ENCODE results near the gene TK1.

The TK1 gene

DNA sequence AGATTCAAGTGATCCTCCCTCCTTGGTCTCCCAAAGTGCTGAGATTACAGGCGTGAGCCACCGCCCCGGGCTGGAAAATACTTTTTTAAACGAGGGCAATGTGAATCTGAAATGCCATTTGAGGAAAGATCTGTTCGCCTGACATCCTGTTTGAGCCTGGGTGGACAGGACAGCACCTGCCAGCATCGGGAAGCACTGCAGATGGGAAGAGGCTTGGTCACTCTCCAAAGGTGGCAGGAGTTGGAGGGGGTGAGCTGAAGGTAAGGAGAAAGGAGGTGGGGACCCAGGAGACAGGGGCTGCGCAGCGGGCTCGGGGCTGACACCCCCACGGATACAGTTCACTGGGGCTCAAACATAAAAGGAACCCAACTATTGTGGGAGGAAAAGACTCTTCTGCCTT, 23.3 kb upstream of the TK1 start:
- no peak for DNase-seq (ENCODE audit: low read depth)
- TF ChIP-seq, protein P1, sequence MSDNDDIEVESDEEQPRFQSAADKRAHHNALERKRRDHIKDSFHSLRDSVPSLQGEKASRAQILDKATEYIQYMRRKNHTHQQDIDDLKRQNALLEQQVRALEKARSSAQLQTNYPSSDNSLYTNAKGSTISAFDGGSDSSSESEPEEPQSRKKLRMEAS (IDR thresholded peaks at IDR 0.05; ENCODE audit: low read depth, low read length), result no peak
- TF ChIP-seq MYC (IDR thresholded peaks at IDR 0.05; ENCODE audit: low read depth, low read length), result no peak
- TF ChIP-seq POLR2A (IDR thresholded peaks at IDR 0.05; ENCODE audit: extremely low read depth, insufficient read length), result no peak
- TF ChIP-seq, protein P2, sequence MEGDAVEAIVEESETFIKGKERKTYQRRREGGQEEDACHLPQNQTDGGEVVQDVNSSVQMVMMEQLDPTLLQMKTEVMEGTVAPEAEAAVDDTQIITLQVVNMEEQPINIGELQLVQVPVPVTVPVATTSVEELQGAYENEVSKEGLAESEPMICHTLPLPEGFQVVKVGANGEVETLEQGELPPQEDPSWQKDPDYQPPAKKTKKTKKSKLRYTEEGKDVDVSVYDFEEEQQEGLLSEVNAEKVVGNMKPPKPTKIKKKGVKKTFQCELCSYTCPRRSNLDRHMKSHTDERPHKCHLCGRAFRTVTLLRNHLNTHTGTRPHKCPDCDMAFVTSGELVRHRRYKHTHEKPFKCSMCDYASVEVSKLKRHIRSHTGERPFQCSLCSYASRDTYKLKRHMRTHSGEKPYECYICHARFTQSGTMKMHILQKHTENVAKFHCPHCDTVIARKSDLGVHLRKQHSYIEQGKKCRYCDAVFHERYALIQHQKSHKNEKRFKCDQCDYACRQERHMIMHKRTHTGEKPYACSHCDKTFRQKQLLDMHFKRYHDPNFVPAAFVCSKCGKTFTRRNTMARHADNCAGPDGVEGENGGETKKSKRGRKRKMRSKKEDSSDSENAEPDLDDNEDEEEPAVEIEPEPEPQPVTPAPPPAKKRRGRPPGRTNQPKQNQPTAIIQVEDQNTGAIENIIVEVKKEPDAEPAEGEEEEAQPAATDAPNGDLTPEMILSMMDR (IDR thresholded peaks at IDR 0.05; ENCODE audit: low read depth, low read length), result no peak
- no peak overlapping the region for H3K4me3 ChIP-seq (ENCODE audit: low read depth, low read length)

DNA sequence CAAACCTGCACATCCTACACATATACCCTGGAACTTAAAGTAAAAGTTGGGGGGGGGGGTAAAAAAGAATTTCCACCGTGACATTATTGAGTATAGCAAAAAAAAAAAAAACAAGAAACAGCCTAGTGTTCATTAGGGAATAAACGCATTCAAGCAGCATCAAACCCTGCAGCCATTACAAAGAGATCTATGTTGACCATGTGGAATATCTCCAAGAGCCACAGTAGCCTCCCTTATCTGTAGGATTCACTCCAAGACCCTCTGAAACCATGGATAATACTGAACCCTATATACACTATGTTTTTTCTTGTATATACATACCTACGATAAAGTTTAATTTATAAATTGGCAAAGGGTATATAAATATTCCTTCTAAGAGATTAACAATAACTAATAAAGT, 21.6 kb upstream of the TK1 start:
- TF ChIP-seq, protein P1 (IDR thresholded peaks at IDR 0.05; ENCODE audit: low read depth, low read length), result no peak
- TF ChIP-seq, protein P2 (IDR thresholded peaks at IDR 0.05; ENCODE audit: low read depth, low read length), result no peak
- no peak for DNase-seq (ENCODE audit: low read depth)
- H3K4me3 ChIP-seq (ENCODE audit: low read depth, low read length), result no peak overlapping the region

DNA sequence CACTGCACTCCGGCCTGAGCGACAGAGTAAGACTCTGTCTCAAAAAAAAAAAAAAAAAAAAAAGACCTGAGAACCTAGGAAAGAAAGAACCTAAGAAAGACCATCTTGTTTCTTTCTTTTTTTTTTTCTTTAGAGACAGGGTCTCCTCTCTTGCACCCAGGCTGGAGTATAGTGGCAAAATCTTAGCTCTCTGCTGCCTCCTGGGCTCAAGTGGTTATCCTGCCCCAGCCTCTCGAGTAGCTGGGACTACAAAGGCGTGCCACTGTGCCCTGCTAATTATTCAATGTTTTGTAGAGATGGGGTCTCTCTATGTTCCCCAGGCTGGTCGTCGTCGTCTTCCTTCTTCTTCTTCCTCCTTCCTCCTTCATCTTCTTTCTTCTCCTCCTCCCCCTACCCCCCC, 19.4 kb upstream of the TK1 start:
- H3K4me3 ChIP-seq (ENCODE audit: low read depth, low read length), result no peak overlapping the region
- DNase-seq (ENCODE audit: low read depth), result no peak
- TF ChIP-seq, protein P2 (IDR thresholded peaks at IDR 0.05; ENCODE audit: low read depth, low read length), result no peak
- no peak for TF ChIP-seq MYC (IDR thresholded peaks at IDR 0.05; ENCODE audit: low read depth, low read length)
- TF ChIP-seq, protein P1 (IDR thresholded peaks at IDR 0.05; ENCODE audit: low read depth, low read length), result no peak
- TF ChIP-seq POLR2A (IDR thresholded peaks at IDR 0.05; ENCODE audit: extremely low read depth, insufficient read length), result no peak

DNA sequence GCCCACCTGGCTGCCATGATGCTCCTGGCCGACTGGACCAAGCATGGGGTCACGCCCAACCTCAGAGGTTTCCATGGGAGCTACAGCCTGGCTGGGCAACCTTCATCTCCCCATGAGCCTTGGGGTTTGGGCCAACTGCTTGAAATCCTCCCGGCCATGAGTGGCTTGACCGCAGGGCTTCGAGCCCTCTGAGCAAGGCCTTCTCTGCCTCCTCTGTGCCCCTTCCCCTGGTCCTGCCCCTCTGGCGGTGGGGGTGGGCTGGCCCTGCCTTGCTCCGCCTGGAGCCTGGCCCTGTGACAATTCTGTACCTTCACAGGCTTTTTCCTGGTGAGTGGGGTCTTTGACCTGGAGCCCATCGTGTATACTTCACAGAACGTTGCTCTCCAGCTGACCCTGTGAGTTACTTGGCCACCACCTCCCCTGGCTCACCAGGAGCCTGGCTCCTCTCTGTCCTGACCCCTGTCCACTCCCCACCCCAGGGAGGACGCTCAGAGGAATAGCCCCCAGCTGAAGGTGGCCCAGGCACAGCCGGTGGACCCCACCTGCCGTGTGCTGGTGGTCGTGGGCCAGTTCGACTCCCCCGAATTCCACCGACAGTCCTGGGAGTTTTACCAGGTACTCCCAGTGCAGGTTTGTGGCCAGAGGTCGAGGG, 18.4 kb upstream of the TK1 start:
- DNase-seq (ENCODE audit: low read depth), result no peak
- TF ChIP-seq POLR2A (IDR thresholded peaks at IDR 0.05; ENCODE audit: extremely low read depth, insufficient read length) (no peak), MYC (IDR thresholded peaks at IDR 0.05; ENCODE audit: low read depth, low read length) (no peak)
- TF ChIP-seq, protein P2 (IDR thresholded peaks at IDR 0.05; ENCODE audit: low read depth, low read length), result no peak
- TF ChIP-seq, protein P1 (IDR thresholded peaks at IDR 0.05; ENCODE audit: low read depth, low read length), result no peak

DNA sequence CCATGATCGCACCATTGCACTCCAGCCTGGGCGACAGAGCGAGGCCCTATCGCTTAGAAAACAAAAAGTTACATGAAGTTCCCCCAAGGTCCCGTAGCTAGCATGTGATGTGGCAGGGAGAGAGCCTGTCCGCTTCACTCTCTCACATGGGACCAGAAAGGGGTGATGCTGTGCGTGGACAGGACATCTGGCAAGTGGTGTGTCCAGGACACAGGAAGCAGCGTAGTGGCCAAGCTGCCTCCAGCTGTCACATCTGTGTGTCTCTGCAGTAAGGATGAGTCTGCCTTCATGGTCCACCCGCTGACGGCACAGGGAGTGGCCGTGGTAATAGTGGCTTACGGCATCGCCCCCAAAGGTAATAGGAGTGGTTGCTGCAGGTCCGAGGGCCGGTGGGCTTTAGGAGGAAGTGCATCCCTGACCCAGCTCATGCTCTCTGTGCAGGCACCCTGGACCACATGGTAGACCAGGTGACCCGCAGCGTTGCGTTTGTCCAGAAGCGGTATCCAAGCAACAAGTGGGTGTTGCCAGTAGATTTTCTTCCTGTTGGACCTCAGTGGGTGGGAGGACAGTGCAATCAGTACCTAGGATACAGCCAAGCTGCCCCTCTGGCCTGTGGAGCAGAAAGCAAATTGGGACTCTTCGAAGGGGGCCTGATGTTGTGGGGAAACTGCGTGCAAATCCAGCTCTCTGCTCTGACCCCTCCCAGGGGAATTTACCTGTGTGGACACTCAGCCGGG, 17.7 kb upstream of the TK1 start:
- no peak overlapping the region for H3K4me3 ChIP-seq (ENCODE audit: low read depth, low read length)
- no peak for DNase-seq (ENCODE audit: low read depth)
- TF ChIP-seq MYC (IDR thresholded peaks at IDR 0.05; ENCODE audit: low read depth, low read length) (no peak), POLR2A (IDR thresholded peaks at IDR 0.05; ENCODE audit: extremely low read depth, insufficient read length) (no peak)
- TF ChIP-seq, protein P1 (IDR thresholded peaks at IDR 0.05; ENCODE audit: low read depth, low read length), result no peak
- TF ChIP-seq, protein P2 (IDR thresholded peaks at IDR 0.05; ENCODE audit: low read depth, low read length), result no peak

More for the DNA sequence above, 18.4 kb upstream of the TK1 start:
- no peak overlapping the region for H3K4me3 ChIP-seq (ENCODE audit: low read depth, low read length)

All from NB4 (cell line).